SU-DHL-6 (cell line): ENCODE data around the gene TIMP2.

Source experiments
- EZH2phosphoT487 ChIP-seq: fragments of 200-600 bp; sonication (generic), shearing (Covaris generic); conservative IDR thresholded peaks from 2 replicates; pipeline ENCODE4 v1.6.1; 2018; ENCODE audit warnings: mild to moderate bottlenecking, antibody characterized with exemption, low read length, moderate library complexity, mixed read lengths
- TF ChIP-seq, protein P1 (sequence below): fragments of 200-600 bp; sonication (generic); IDR thresholded peaks from one replicate; pipeline ENCODE4 v1.5.1; 2017; ENCODE audit warnings: antibody characterized with exemption, mild to moderate bottlenecking, low read length, moderate library complexity; ENCODE audit not compliant: insufficient read depth, poor library complexity, severe bottlenecking

- TF ChIP-seq, protein P1, sequence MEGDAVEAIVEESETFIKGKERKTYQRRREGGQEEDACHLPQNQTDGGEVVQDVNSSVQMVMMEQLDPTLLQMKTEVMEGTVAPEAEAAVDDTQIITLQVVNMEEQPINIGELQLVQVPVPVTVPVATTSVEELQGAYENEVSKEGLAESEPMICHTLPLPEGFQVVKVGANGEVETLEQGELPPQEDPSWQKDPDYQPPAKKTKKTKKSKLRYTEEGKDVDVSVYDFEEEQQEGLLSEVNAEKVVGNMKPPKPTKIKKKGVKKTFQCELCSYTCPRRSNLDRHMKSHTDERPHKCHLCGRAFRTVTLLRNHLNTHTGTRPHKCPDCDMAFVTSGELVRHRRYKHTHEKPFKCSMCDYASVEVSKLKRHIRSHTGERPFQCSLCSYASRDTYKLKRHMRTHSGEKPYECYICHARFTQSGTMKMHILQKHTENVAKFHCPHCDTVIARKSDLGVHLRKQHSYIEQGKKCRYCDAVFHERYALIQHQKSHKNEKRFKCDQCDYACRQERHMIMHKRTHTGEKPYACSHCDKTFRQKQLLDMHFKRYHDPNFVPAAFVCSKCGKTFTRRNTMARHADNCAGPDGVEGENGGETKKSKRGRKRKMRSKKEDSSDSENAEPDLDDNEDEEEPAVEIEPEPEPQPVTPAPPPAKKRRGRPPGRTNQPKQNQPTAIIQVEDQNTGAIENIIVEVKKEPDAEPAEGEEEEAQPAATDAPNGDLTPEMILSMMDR = no peak
- TF ChIP-seq EZH2phosphoT487 = no peak
Measured at GRCh38 chr17:78886954-78887353, 38.2 kb downstream of the TIMP2 start.
